HG03066 (cell line): ENCODE measurements around the gene TAS1R3.
"Not testable (repeated sequence)": the region's sequence is repeated elsewhere in the genome, so short reads cannot be mapped to it uniquely, and the experiment has no call there.

Source experiments
- ATAC-seq: cut with Tn5 transposase; IDR thresholded peaks from one replicate; pipeline ENCODE4 v1.9.1; 2021; ENCODE audit warnings: low read depth; ENCODE audit not compliant: unreplicated experiment

TAS1R3 gene

DNA sequence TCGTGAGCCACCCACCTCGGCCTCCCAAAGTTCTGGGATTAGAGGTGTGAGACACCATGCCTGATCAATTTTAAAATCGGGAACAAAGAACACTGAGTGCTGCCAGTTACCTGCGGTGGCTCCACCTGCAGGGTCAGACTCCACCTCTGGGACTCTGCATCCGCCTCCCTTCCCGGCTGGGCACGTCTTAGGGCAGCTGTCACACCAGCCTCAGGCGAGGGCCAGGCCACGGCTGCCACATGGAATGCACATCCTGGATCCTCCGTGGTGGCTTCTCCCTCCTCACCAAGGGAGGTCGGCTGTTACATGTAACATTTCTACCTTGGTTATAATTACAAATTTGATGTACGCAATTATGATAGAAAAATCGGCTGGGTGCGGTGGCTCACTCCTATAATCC is 33.2 kb downstream of the TAS1R3 start:
- ATAC-seq, result no peak

DNA sequence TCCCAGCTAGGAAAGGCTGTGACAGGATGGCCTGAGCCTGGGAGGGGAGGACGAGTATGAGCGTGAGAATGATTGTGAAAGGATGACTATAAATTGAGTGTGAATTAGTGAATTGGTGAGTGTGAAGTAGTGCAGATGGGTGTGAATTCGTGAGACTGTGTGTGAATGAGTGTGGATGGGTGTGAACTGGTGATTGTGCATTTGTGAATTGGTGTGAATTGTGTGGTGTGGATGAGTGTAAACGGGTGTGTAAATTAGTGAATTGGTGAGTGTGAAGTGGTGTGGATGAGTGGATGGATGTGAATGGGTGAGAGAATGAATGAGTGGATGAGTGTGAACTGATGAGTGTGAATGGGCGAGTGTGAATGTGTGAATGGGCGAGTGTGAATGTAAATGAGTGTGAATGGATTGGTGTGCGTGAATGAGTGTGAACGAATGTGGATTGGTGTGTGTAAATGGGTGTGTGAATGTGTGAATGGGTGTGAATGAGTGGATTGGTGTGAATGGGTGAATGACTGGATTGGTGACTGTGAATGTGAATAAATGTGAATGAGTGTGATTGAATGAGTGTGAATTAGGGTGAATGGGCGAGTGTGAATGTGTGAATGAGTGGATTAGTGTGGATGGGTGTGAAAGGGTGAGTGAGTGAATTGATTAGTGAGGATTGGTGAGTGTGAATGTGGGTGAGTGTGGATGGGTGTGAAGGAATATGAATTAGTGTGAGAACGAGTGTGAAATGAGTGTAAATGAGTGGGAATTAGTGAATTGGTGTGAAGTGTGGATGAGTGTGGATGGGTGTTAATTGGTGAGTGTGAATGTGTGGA is 35.0 kb downstream of the TAS1R3 start:
- no peak for ATAC-seq

DNA sequence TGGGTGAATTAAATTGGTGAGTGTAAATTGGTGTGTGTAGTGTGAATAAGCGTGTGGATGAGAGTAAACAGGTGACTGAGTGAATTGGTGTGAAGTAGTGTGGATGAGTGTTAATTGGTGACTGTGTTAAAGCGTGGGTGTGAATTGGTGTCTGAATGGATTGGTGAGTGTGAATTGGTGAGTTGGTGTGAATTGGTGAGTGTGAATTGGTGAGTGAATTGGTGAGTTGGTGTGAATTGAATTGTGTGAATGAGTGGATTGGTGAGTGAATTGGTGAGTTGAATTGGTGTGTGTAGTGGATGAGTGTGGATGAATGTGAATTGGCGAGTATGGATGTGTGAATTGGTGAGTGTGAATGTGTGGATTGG is 35.6 kb downstream of the TAS1R3 start:
- ATAC-seq, result no peak

DNA sequence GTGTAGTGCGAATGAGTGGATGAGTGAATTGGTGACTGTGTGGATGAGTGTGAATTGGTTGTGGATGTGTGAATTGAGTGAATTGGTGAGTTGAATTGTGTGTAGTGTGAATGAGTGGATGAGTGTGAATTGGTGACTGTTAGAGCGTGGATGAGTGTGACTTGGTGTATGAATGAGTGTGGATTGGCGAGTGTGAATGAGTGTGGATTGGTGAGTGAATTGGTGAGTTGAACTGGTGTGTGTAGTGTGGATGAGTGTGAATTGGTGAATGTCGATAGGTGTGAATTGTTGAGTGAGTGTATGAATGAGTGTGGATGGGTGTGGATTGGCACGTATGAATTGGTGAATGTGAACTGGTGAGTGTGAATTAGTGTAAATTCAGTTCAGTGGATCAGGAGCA is 36.2 kb downstream of the TAS1R3 start:
- no peak for ATAC-seq

DNA sequence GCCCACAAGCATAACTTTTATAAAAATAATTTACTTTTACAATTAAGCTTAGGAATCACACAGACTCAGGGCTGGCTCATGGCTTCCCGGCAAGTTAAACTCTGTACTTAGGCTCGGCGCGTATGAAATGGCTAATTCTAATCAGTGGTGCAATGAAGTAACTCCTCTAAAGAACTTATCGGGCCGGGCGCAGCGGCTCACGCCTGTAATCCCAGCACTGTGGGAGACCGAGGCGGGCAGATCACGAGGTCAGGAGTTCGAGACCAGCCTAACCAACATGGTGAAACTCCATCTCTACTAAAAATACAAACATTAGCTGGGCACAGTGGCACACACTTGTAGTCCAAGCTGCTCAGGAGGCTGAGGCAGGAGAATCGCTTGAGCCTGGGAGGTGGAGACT is 39.0 kb downstream of the TAS1R3 start:
- not testable (repeated sequence) for ATAC-seq

DNA sequence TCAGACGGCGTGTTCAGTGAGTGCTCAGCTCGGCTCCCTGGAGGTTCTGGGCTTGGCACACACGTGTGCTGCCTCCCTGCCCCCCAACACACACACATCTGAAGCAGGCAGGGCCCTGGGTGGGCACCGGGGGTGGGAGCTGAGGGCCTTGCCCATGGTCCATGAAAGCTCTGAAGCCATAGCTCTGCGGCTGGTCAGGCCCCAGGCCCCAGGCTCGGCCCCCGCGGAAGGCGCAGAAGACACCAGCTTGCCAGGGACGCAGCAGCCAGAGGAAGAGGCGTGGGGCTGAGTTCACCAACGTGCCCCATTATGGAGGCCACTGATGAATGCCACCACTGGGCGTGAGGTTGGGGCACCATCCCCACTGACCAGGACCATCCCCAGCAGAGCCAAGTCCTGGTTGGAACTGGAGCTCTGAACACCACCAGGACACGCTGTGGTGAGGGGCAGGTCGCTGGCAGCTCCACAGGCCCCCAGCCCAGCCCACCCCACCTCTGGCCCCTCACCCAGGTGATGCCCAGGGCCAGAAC is 39.8 kb downstream of the TAS1R3 start:
- ATAC-seq, result no peak

DNA sequence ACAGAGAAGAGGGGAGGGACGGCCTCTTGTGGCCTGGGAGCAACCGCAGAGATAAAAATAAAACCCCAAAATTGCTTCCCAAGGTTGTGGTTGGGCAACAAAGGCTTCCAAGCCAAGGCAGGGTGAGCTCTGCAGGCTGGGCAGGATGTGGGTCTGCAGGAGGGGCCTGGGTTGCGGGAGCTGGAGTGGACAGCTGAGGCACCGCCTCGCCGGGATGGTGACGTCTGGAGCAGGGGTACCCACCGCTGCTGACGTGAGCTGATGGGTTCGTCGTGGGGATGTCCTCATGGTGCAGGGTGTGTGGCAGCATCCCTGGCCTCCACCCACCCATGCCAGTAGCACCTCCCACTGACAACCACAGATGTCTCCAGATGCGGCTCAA is 40.3 kb downstream of the TAS1R3 start:
- no peak for ATAC-seq

DNA sequence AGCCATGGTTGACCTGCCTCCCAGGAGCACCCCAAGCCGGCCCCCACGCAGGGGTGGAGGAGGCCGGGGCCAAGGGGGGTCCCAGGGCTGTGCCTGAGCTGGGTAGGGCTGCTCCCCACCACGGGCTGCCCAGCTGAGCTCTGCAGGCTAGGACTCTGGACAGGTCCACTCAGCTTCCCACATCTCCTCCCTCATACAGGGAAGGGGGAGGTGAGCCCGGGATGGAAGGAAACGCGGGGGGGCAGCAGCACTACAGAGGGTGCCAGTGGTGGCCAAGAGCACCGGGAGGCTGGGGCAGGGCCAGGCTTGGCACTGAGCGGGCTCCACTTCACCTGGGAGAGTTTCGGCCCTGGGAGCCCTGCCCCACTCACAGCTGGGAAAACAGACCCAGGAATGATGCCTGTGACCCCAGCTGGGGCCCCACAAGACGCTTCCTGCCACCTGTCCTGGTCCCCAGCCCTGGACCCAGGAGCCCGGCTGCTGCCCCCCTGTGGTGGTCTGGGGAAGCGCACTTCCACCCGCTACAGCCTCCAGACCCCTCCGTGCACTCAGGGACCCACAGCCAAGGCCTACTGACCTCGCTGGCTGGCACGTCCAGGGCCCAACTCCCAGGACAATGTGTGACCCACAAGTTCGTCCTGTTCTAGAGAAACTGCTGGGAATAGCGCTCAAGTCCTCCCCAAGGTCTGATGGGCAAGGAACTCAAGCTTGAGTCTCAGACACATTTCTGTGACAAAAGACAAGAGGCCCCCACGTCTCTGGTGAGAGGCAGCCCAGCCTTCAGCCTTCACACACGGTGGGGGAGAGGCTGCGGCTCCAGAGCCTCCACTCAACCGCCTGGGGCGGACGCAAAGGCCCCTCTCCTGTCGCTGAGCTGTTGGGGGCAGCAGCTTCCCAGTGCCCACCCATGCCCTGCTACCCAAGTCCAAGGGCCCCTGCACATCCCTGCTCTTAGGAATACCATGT is 40.9 kb downstream of the TAS1R3 start:
- no peak for ATAC-seq

DNA sequence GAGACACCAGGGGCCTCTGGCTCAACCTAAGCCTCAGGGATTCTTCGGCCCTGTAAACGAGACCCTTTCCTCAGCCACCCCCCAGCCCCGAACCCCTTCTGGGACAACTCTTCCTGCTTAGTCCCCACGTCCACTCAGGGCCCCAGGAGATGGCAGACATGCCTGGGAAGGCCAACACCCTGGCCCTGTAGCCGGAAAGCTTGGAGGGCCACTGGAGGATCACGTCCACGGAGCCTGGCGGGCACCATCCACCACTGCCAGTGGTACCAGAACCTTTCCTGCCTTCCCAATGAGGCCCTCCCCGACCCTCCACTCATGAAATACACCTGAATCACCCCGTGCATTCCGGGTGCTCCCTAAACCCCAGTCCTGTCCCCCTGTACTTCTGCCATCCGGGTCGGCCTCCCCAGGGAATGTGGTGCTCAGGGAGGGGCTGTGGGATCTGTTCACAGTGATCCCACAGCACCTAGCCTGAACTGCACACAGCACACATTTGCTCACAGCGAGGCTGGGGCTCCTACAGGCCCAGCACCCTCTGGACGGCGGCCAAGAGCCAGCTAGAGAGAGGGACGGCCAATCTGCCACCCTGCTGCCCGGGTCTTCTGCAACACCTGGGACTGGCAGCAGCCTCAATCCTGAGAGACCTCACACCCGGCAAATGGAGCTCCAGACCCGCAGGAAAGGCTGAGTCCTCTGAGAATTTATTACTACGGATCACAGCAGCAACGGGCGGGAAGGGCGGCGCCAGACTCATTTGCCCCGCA is 42.2 kb downstream of the TAS1R3 start:
- ATAC-seq, result no peak

DNA sequence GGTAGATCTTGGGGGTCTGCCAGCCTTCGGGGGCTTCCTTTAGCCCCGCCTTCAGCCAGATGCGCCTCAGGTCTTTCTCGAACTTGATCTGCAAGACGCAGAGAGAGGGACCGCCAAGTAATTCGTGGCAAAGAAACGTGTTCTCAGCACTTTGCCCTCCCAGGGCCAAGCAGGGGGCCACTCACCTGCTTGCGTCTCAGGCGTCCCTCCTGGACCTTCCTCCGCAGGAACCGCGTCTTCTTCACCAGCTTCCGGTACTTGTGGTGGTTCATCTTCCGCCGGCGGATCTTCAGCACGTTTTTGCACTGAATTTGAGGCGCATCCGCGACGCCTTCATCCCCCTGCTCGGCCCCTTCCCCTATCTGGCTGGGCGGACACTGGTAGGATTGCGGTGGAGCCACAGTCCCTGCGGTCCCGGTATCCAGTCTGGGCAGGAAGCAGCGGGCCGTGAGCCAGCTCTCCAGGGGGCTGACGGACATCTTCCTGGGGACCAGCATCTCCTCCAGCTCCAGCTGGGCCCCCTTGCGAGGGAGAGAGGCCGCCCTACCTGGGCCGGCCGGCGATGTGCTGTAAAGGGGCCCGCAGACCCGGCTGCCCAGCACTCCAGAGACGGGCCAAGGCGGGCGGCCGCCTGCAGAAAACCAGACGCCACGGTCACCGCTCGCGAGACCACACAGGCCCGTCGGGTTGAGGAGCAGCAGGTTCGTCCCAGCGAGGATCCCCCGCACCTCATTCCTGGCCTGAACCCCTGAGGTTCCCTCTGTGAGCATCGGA is 42.9 kb downstream of the TAS1R3 start:
- ATAC-seq, result no peak

DNA sequence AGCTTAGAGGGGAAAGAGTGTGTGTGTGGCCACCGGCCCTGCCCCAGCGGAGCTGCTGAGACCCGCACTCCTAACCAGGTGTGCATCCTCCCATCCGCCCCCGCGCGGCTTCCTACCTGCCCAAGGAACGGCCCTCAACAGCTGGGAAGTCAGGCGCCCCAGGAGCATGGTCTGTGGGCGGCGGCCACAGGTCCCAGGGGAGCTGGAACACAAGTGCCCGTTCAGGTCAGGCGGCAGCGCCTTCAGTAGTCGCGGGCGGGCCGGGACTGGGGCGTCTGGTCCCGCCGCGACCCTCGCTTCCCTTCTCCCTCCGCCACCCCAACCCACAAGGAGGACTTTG is 43.5 kb downstream of the TAS1R3 start:
- no peak for ATAC-seq

DNA sequence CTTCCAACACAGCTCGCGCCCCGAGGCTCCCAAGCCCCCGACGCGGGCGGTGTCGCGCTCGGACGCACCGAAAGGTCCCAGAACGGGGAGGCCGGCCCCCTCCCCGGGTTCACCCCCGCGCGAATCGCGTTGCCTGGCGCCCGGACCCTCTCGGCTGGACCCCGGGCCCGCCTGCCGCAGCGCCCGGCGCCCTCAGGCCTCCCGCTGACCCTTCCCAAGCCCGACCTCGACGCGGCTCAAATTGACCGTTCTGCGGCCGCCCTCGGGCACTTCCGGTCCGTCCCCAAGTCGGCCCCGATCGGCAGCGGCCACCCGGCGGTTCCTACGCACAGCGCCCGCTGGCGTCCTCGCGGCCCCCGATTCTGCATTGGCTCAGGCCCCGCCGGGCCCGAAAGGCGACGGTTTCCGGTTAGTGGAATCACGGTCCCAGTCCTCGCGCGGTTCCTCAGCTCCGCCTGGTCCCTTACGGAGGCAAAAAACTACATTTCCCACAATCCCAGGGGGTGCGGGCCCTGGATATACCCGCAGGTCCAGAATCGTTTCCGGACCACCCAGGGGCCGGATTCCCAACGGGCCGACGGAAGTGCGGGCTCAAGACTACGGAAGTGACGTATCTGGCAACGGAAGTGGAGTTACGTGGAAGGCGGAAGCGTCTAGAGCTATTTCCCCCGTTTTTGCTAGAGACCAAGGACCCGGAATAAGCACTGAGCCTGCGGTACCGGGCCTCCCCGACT is 44.0 kb downstream of the TAS1R3 start, which contains the start of gene AURKAIP1:
Gene AURKAIP1, minus strand, starts transcription at position 279 of the 734 bp plus-strand sequence. CDS start 451 bp downstream, outside the sequence.
- peak; percentile 87 for ATAC-seq

DNA sequence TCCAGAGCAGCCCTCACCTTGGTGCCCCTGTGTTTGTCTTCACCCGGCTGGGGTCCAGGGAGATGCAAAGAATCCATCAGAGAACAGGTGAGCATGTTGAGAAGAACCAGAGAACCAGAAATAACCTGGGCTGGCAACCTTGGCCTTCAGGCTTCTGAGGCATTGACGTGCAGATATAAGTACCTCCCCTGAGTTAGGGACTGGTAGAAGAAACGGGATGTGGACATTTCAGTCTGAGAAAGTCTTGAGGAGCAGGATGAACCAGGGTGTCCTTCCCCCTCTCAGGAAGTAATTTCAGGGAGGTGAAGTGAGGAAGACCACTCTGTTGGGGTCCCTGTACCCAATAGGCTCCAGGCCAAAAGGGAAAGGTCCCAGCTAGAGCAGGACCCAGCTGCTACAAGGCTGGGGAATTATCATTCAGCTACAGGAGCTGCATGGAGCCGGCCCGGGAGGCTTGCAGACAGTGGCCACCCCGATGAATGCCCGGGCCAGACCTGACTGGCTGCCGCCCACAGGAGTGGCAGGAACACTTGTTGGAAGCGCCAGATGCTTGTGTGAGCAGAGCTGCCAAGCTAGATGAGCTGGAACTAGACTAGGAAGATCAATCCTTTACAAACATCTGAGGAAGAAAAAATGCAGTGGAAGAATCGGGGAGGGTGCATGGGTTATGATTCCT is 45.6 kb downstream of the TAS1R3 start:
- no peak for ATAC-seq

DNA sequence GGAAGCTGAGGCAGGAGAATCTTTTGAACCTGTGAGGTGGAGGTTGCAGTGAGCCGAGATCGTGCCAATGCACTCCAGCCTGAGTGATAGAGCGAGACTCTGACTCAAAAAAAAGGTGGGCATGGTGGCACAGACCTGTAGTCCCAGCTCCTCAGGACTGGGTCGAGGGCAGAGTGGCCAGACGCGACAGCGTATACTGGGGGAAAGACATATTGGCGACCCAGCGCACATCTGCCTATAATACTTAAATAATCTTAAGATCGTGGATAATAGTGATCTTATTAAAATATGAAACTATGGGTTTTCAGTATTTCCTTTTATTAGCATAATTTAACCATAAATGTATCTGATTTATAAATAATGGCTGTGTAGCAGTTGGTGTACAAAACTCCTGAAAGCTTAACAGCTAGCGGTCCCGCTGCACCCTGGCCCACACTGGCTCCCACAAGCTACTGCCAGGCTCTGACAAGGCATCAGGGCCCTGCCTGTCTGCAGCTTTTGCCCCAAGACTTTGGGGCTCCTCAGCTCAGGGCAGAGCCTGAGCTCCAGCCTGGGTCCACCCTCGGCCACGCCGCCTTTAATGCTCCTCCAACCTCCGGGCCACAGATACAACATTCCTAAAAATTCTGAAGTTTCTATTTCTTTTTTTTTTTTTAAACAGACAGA is 46.6 kb downstream of the TAS1R3 start:
- no peak for ATAC-seq

DNA sequence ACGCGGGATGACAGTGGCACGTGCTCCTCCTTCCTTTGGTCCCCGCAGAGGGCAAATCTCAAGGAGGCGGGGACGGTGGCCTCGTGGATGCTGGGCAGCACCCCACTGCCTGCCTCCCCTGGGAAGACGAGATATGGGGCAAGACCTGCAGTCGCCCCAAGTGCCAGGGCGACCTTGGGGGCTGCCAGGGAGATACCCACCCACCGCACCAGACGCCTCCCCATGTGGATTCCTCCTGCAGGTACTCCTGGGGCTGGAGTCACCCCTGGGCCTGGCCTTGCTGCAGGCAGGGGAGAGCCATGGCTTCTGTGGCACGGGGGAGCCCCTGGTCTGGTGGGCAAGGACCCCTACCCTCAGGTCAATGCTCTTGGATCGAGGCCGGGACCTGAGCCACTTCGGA is 49.8 kb downstream of the TAS1R3 start:
- no peak for ATAC-seq

DNA sequence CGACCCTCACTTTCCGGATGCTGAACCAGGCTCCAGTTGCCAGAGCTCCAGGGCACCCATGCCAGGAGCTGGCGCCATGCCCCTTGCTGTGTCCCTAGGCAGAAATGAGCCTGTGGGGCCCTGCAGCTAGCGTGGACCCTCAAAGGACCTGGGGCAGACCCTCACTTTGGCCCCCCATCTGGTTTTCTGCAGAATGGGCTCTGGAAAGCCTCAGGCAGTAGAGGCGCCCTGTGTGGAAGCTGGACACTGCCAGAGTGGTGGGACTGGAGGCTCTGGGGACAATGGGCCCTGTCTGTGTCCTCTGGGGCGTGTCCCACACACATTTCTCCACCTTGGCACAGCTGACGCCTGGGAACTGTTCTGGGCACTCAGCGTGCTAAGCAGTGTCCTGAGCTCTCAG is 50.2 kb downstream of the TAS1R3 start:
- ATAC-seq, result no peak
